ENCODE data around the gene MYL5. TPM values are rescaled to one million over a fixed set of nuclear protein-coding genes. Genes with fewer than 3 reads are reported as not detected.

MYL5 gene
- total and polyA plus RNA-seq, 2 of the 13 experiments (the other 11 are each of a cell fraction or from before 2014, with no cell fraction given): 6.5 to 16.0 TPM

DNA sequence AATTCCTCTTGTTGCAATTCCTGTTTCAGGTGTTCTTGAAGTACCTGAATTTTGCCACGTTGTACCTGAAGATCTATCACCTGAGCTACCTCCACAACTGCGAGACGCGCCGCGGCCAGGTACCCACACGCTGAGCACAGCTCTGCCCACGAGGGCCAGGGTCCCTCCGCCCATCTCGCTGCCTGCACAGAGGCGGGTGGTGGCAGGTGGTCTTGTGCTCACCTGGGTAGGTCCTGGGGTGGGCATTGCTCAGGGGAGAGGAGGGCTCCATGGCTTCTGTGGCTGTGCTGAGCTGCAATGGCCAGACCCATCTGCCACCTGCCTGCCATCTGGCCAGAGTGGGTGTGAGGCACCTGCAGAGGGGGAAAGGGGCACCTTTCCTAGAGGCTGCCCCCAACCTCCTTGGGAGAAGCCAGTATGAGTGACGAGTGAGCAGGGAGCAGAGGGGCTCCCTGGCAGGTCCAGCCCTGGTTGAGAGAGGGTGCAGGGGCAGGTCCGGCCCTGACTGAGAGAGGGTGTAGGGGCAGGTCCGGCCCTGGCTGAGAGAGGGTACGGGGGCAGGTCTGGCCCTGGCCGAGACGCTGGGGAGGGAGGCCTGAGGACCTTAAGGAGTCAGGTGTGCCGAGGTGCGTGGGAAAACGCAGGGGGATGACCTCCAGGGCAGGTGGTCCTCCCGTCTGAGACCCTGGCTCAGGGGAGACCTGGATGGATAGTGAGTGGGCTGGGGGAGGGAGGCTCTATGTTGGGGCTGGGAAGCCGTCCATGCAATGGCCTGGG, 38.3 kb upstream of the MYL5 start:
- BruUV-seq (replicated peaks): no TSS peak
- no peak overlapping the region for H3K27ac ChIP-seq (ENCODE audit: extremely low read length, insufficient read depth, low read length)
- H3K4me1 ChIP-seq (ENCODE audit: insufficient read depth, low read length): no peaks in the 10 kb centered on the region
- ChIA-PET POLR2A (no interaction called here), CTCF (ENCODE audit: low intra/inter-chr PET ratio, low total read pairs) (no interaction called here)
- 30% methylated on average over 17 of the region's 22 CpGs for WGBS (ENCODE audit: low lambda C conversion rate)
- H3K79me2 ChIP-seq (ENCODE audit: insufficient read depth, low read length): no peaks in the 10 kb centered on the region
- no peak; the same call in 2 of the 3 replicates for ATAC-seq
- H2AFZ ChIP-seq (ENCODE audit: low read length): no peak overlapping the region
- in situ Hi-C loops (cut with HindIII; ENCODE audit: extremely low pct_ligation_motif_present, low pct_unique_long_range_greater_than_20kb): no loop called here
- peaks cover 6 to 45% of the 10 kb centered on the region in 2 experiments; a peak in 4 of 5 replicates for H3K27me3 ChIP-seq (ENCODE audit: control insufficient read depth in 1 of 2, insufficient read depth in 2 of 2, low read length in 2 of 2)
- intact Hi-C loops (cut with micrococcal nuclease; ENCODE audit: unreplicated experiment): no loop called here
- H4K20me1 ChIP-seq (ENCODE audit: insufficient read depth, low read length): no peaks in the 10 kb centered on the region
- no peak for FAIRE-seq
- no peaks in the 10 kb centered on the region for H3K9me3 ChIP-seq (ENCODE audit: low read length)
- H3K36me3 ChIP-seq (replicated peaks in 1 of 2; ENCODE audit: control insufficient read depth in 1 of 2, insufficient read depth in 2 of 2, low read length in 2 of 2): no peaks in the 10 kb centered on the region
- no peak overlapping the region for H3K4me2 ChIP-seq (ENCODE audit: low read depth, low read length)
- DNase-seq (ENCODE audit: low spot score): no peak
- no peak overlapping the region for H3K4me3 ChIP-seq (replicated peaks in 1 of 3; ENCODE audit: insufficient read depth in 1 of 3, low read depth in 2 of 3, low read length in 3 of 3)
- no peak overlapping the region for H3K9ac ChIP-seq (ENCODE audit: insufficient read depth, low read depth, low read length)
- TF ChIP-seq ZNF792 (CRISPR knock-in tag; IDR thresholded peaks at IDR 0.05) (no peak), IKZF5 (CRISPR knock-in tag; IDR thresholded peaks at IDR 0.05) (no peak), NONO (IDR thresholded peaks at IDR 0.05) (no peak), NONO (CRISPR knock-in tag; conservative IDR thresholded peaks at IDR 0.05) (no peak), SNAI1 (CRISPR knock-in tag; IDR thresholded peaks at IDR 0.05; ENCODE audit: borderline replicate concordance) (no peak), PLRG1 (conservative IDR thresholded peaks at IDR 0.05) (no peak), NR2F6 (IDR thresholded peaks at IDR 0.05) (no peak), NR2F6 (CRISPR knock-in tag; IDR thresholded peaks at IDR 0.05) (no peak), ZNF780A (CRISPR knock-in tag; IDR thresholded peaks at IDR 0.05) (no peak), HDAC1 (CRISPR knock-in tag; IDR thresholded peaks at IDR 0.05) (no peak), PHF5A (CRISPR knock-in tag; IDR thresholded peaks at IDR 0.05; ENCODE audit: low read depth, unreplicated experiment) (no peak), FLYWCH1 (CRISPR knock-in tag; IDR thresholded peaks at IDR 0.05) (no peak), GLMP (CRISPR knock-in tag; IDR thresholded peaks at IDR 0.05; ENCODE audit: borderline replicate concordance) (no peak), MAFF (IDR thresholded peaks at IDR 0.05; ENCODE audit: low read depth, low read length) (no peak), MXD3 (CRISPR knock-in tag; IDR thresholded peaks at IDR 0.05) (no peak), ZNF790 (CRISPR knock-in tag; IDR thresholded peaks at IDR 0.05; ENCODE audit: borderline replicate concordance) (no peak)
- TF ChIP-seq, protein P1, sequence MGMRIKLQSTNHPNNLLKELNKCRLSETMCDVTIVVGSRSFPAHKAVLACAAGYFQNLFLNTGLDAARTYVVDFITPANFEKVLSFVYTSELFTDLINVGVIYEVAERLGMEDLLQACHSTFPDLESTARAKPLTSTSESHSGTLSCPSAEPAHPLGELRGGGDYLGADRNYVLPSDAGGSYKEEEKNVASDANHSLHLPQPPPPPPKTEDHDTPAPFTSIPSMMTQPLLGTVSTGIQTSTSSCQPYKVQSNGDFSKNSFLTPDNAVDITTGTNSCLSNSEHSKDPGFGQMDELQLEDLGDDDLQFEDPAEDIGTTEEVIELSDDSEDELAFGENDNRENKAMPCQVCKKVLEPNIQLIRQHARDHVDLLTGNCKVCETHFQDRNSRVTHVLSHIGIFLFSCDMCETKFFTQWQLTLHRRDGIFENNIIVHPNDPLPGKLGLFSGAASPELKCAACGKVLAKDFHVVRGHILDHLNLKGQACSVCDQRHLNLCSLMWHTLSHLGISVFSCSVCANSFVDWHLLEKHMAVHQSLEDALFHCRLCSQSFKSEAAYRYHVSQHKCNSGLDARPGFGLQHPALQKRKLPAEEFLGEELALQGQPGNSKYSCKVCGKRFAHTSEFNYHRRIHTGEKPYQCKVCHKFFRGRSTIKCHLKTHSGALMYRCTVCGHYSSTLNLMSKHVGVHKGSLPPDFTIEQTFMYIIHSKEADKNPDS (CRISPR knock-in tag; IDR thresholded peaks at IDR 0.05): no peak
- TF ChIP-seq, protein P2, sequence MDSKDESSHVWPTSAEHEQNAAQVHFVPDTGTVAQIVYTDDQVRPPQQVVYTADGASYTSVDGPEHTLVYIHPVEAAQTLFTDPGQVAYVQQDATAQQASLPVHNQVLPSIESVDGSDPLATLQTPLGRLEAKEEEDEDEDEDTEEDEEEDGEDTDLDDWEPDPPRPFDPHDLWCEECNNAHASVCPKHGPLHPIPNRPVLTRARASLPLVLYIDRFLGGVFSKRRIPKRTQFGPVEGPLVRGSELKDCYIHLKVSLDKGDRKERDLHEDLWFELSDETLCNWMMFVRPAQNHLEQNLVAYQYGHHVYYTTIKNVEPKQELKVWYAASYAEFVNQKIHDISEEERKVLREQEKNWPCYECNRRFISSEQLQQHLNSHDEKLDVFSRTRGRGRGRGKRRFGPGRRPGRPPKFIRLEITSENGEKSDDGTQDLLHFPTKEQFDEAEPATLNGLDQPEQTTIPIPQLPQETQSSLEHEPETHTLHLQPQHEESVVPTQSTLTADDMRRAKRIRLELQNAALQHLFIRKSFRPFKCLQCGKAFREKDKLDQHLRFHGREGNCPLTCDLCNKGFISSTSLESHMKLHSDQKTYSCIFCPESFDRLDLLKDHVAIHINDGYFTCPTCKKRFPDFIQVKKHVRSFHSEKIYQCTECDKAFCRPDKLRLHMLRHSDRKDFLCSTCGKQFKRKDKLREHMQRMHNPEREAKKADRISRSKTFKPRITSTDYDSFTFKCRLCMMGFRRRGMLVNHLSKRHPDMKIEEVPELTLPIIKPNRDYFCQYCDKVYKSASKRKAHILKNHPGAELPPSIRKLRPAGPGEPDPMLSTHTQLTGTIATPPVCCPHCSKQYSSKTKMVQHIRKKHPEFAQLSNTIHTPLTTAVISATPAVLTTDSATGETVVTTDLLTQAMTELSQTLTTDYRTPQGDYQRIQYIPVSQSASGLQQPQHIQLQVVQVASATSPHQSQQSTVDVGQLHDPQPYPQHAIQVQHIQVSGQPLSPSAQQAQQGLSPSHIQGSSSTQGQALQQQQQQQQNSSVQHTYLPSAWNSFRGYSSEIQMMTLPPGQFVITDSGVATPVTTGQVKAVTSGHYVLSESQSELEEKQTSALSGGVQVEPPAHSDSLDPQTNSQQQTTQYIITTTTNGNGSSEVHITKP (CRISPR knock-in tag; IDR thresholded peaks at IDR 0.05; ENCODE audit: low read depth): no peak
